Upper lobe of left lung (tissue), 6 donors: ENCODE results near the gene PIM1. TPM values are rescaled to one million over a fixed set of nuclear protein-coding genes. Genes with fewer than 3 reads are reported as not detected.

Source experiments
- ATAC-seq, 2 donors: fragments of 200-7000 bp; cut with Tn5 transposase; one replicate each; pipeline ENCODE4 v1.9.1; 2022; ENCODE audit warnings: mild to moderate bottlenecking in 2 of 2, moderate library complexity in 2 of 2; ENCODE audit not compliant: low FRiP score in 2 of 2
- DNase-seq, 2 donors: peaks; one replicate each; pipeline ENCODE4 v3.0.0-alpha.2; 2019 to 2020
- H3K27ac ChIP-seq, 4 donors: fragments of 200-600 bp; sonication (generic); one replicate each; pipeline ENCODE4 v1.5.1; 2016 to 2019
- H3K27me3 ChIP-seq, 4 donors: fragments of 200-600 bp; sonication (generic); one replicate each; pipeline ENCODE4 v1.5.1; 2017 to 2019
- H3K36me3 ChIP-seq, 4 donors: fragments of 200-600 bp; sonication (generic); one replicate each; pipeline ENCODE4 v1.5.1; 2016 to 2019
- H3K4me1 ChIP-seq, 4 donors: fragments of 200-600 bp; sonication (generic); one replicate each; pipeline ENCODE4 v1.5.1; 2018 to 2019
- H3K4me3 ChIP-seq, 4 donors: fragments of 200-600 bp; sonication (generic); one replicate each; pipeline ENCODE4 v1.5.1; 2017 to 2019; ENCODE audit warnings: mild to moderate bottlenecking in 2 of 4, moderate library complexity in 1 of 4
- H3K9me3 ChIP-seq, 4 donors: fragments of 200-600 bp; sonication (generic); one replicate each; pipeline ENCODE4 v1.5.1; 2018 to 2019
- CTCF ChIP-seq, 6 experiments: fragments of 450-650 bp in 4 of 6; fragments of 200-600 bp in 2 of 6; sonication (generic) in 2 of 6; IDR thresholded peaks; one replicate each; pipeline ENCODE4 v1.5.1; 2016 to 2019; ENCODE audit warnings: antibody characterized with exemption in 6 of 6
- EP300 ChIP-seq, 4 donors: sonication (generic); formaldehyde crosslinking; IDR thresholded peaks; one replicate each; pipeline ENCODE4 v1.5.1; 2017; ENCODE audit warnings: antibody characterized with exemption in 4 of 4, control low read depth in 2 of 4
- POLR2A ChIP-seq, 4 donors: fragments of 450-650 bp; IDR thresholded peaks; one replicate each; pipeline ENCODE4 v1.5.1; 2016 to 2017; ENCODE audit warnings: antibody characterized with exemption in 4 of 4, mild to moderate bottlenecking in 2 of 4
- POLR2AphosphoS5 ChIP-seq, 2 donors: sonication (generic); formaldehyde crosslinking; IDR thresholded peaks; one replicate each; pipeline ENCODE4 v1.5.1; 2017; ENCODE audit warnings: antibody characterized with exemption in 2 of 2
- WGBS, 2 donors: methylation state at CpG; one replicate each; pipeline ENCODE4 v1.1.5; 2017 to 2018; 5-methylcytosine and 5-hydroxymethylcytosine counted together
- total RNA-seq, 6 donors: library from RNA; depleted of rRNA in 4 of 6; stranded (reverse); fragments of >200 nt in 4 of 6; gene quantifications; one replicate each; pipeline versions ENCODE4 v1.1.0 to v1.2.1, GENCODE V29; 2016 to 2021
- donor health status: DM: no; HTN: no; CAD: no; lungs with moderate emphysema.
- donor health status: DM: no; HTN: yes; CAD: no; lungs with severe emphysema.

Gene PIM1
- total RNA-seq, 6 donors from 2014 or later, result 26.9 to 80.9 (median 36.0) TPM

- no peaks in the 10 kb centered on the region for H3K4me1 ChIP-seq
- no peaks in the 10 kb centered on the region for H3K9me3 ChIP-seq
- TF ChIP-seq CTCF (IDR thresholded peaks at IDR 0.05) (no peak), POLR2A (IDR thresholded peaks at IDR 0.05) (no peak), POLR2AphosphoS5 (IDR thresholded peaks at IDR 0.05) (no peak), EP300 (IDR thresholded peaks at IDR 0.05) (no peak)
- H3K27ac ChIP-seq, result no peak overlapping the region
- ATAC-seq (no peak), DNase-seq (no peak)
- 90 to 93% methylated on average over 4 of the region's 4 CpGs for WGBS, 2 donors
- H3K4me3 ChIP-seq, result no peak overlapping the region
- no peaks in the 10 kb centered on the region for H3K27me3 ChIP-seq
- H3K36me3 ChIP-seq, result no peaks in the 10 kb centered on the region
Measured at GRCh38 chr6:37162740-37163139, 7.2 kb upstream of the PIM1 start.

GRCh38 chr6:37168163-37168758, 1.7 kb upstream of the PIM1 start:
- TF ChIP-seq CTCF (IDR thresholded peaks at IDR 0.05), result no peak
- TF ChIP-seq EP300 (IDR thresholded peaks at IDR 0.05), result no peak
- TF ChIP-seq POLR2A (IDR thresholded peaks at IDR 0.05), result no peak
- no peak for TF ChIP-seq POLR2AphosphoS5 (IDR thresholded peaks at IDR 0.05)
- 71 to 81% methylated on average over 5 of the region's 5 CpGs for WGBS, 2 donors
- Histone ChIP-seq H3K4me3 (peak overlapping the region in 1 of 4 donors; percentile 97), H3K9me3 (no peaks in the 10 kb centered on the region), H3K27ac (peak overlapping the region; percentile 90 to 97 (median 94)), H3K4me1 (peaks cover 22 to 39% (median 31%) of the 10 kb centered on the region in 4 donors), H3K36me3 (peaks cover 6 to 14% (median 9%) of the 10 kb centered on the region in 4 donors), H3K27me3 (no peaks in the 10 kb centered on the region)
- ATAC-seq (no peak), DNase-seq (no peak)

- peak overlapping the region; percentile 90 to 97 (median 94) for H3K27ac ChIP-seq
- H3K36me3 ChIP-seq, result peaks cover 12 to 21% (median 16%) of the 10 kb centered on the region in 4 donors
- H3K27me3 ChIP-seq, result no peaks in the 10 kb centered on the region
- peak; percentile 38 to 62 for ATAC-seq
- H3K9me3 ChIP-seq, result no peaks in the 10 kb centered on the region
- 7 to 12% methylated on average over 15 to 24 of the region's 29 CpGs for WGBS, 2 donors
- H3K4me1 ChIP-seq, result peaks cover 25 to 46% (median 36%) of the 10 kb centered on the region in 4 donors
- H3K4me3 ChIP-seq, result peak overlapping the region; percentile 39 to 97 (median 82)
- DNase-seq, result no peak
- TF ChIP-seq EP300 (IDR thresholded peaks at IDR 0.05) (peak in 1 of 4 donors; percentile 48), CTCF (IDR thresholded peaks at IDR 0.05) (no peak), POLR2A (IDR thresholded peaks at IDR 0.05) (peak in 1 of 4 donors; percentile 42), POLR2AphosphoS5 (IDR thresholded peaks at IDR 0.05) (peak in 1 of 2 donors; percentile 47)
Measured at GRCh38 chr6:37168811-37169495, 999 bp upstream of the PIM1 start.

GRCh38 chr6:37170273-37171200, 585 bp downstream of the PIM1 start:
- Histone ChIP-seq H3K27ac (peak overlapping the region; percentile 90 to 94 (median 91)), H3K4me3 (peak overlapping the region; percentile 72 to 97 (median 94))

More at GRCh38 chr6:37170273-37171200, 585 bp downstream of the PIM1 start:
- peak in 3 of 4 donors; percentile 49 to 60 (median 51) for TF ChIP-seq POLR2A (IDR thresholded peaks at IDR 0.05)
- no peak for TF ChIP-seq EP300 (IDR thresholded peaks at IDR 0.05)
- TF ChIP-seq CTCF (IDR thresholded peaks at IDR 0.05), result peak in 5 of 6 experiments; percentile 36 to 69 (median 40)
- DNase-seq (peak; percentile 61 to 92), ATAC-seq (peak in 1 of 2 donors; percentile 20)
- no peaks in the 10 kb centered on the region for H3K9me3 ChIP-seq
- peaks cover 25 to 35% (median 32%) of the 10 kb centered on the region in 4 donors for H3K36me3 ChIP-seq
- H3K27me3 ChIP-seq, result no peaks in the 10 kb centered on the region
- 0% methylated on average over 3 to 47 of the region's 92 CpGs for WGBS, 2 donors
- peaks cover 28 to 59% (median 46%) of the 10 kb centered on the region in 4 donors for H3K4me1 ChIP-seq
